AG04449 (cell line): ENCODE data around the gene KIF3C.

Experiments used
- CTCF ChIA-PET: fragments of 350-600 bp; formaldehyde crosslinking; extraction: SDS; loops from one replicate; lab custom pipeline; 2021; ENCODE audit warnings: antibody characterized with exemption; lab: Yijun Ruan, JAX
- POLR2A ChIA-PET: fragments of 400-600, 350-600 bp; formaldehyde crosslinking; extraction: SDS; loops from one replicate; lab custom pipeline; 2020; ENCODE audit warnings: antibody characterized with exemption, inconsistent platforms; lab: Yijun Ruan, JAX
- DNase-seq: peaks from one replicate; pipeline ENCODE4 v3.0.0-alpha.2; 2010; ENCODE audit warnings: low read depth, low spot score
- H3K4me3 ChIP-seq: 2 replicates; pipeline ENCODE4 v1.5.1; 2011; ENCODE audit warnings: low read depth, mild to moderate bottlenecking, control low read depth, low read length
- TF ChIP-seq, protein P1 (sequence below): IDR thresholded peaks from one replicate; pipeline ENCODE4 v1.5.1; 2011; ENCODE audit warnings: mild to moderate bottlenecking, moderate library complexity, low read length, control low read depth, inconsistent platforms; ENCODE audit not compliant: insufficient read depth; ENCODE audit errors: missing control alignments

The KIF3C gene

DNA sequence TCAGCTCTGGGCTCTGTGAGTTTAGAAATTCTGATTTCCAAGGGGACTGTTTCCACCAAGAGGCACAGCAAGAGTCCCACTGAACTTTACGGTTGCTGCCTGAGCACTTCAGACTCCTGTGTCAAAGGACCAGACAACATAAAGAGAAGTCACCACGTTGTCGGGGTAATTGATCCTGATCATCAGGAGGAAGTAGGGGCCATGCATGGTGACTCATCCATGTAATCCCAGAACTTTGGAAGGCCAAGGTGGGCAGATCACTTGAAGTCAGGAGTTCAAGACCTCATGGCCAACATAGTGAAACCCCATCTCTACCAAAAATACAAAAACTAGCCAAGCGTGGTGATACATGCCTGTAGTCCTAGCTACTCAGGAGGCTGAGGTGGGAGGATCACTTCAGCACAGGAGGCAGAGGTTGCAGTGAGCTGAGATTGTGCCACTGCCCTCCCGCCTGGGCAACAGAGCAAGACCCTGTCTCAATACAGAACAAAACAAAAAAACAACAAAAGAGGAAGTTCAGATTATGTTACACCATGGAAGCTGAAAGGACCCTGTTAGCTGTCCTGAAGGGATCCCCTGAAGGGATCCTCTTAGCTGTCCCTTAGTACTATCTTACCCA is 94.6 kb downstream of the KIF3C start:
- ChIA-PET POLR2A (interaction anchor here (1.4 kb wide), 1 partner anchor 9 kb away, joined by 5 read pairs; the partner anchor contains the start of gene ASXL2), CTCF (no interaction called here)
- TF ChIP-seq, protein P1, sequence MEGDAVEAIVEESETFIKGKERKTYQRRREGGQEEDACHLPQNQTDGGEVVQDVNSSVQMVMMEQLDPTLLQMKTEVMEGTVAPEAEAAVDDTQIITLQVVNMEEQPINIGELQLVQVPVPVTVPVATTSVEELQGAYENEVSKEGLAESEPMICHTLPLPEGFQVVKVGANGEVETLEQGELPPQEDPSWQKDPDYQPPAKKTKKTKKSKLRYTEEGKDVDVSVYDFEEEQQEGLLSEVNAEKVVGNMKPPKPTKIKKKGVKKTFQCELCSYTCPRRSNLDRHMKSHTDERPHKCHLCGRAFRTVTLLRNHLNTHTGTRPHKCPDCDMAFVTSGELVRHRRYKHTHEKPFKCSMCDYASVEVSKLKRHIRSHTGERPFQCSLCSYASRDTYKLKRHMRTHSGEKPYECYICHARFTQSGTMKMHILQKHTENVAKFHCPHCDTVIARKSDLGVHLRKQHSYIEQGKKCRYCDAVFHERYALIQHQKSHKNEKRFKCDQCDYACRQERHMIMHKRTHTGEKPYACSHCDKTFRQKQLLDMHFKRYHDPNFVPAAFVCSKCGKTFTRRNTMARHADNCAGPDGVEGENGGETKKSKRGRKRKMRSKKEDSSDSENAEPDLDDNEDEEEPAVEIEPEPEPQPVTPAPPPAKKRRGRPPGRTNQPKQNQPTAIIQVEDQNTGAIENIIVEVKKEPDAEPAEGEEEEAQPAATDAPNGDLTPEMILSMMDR, result no peak
- DNase-seq, result no peak
- no peak overlapping the region for H3K4me3 ChIP-seq

DNA sequence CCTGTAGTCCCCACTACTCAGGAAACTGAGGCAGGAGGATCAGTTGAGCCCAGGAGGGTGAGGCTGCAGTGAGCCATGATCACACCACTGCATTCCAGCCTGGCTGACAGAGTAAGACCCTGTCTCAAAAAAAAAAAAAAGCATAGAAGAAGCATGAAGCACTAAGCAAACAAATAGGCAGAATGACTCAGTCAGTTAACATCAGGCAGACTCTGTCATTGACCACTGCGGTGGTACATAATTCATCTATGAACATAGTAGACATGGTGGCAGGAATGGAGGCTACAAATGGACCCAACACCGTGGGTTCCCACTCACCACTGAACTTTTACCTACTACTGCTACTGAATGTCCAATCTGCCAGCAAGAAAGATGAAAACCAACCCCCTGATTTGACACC is 96.4 kb downstream of the KIF3C start:
- H3K4me3 ChIP-seq, result no peak overlapping the region
- peak; percentile 60 for DNase-seq
- ChIA-PET CTCF (interaction anchor here (1.2 kb wide), 1 partner anchor 65 kb away, joined by 3 read pairs; no protein-coding TSS in a partner anchor), POLR2A (interaction anchor here (0.6 kb wide), 1 partner anchor 31 kb away, joined by 3 read pairs; no protein-coding TSS in a partner anchor)
- TF ChIP-seq, protein P1, result no peak

DNA sequence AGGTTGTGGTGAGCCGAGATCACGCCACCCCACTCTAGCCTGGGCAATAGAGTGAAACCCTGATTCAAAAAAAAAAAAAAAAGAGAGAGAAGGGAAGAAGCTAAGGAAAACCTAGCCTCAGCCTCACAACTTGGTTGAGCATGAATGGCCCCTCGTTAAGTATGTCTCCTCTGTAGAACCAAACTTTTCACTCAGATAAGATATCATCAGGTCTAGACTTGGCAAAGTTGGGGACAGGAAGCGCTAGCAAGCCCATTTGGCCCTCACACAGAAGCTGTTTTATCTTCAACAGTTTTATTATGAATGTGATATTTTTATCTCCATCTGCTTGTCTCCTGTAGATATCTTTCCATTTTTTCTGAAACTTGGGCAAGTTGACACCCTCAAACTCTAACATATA is 100.5 kb downstream of the KIF3C start:
- CTCF ChIA-PET, result interaction anchor here (0.7 to 1.3 kb wide), 2 partner anchors 11 to 29 kb away, joined by 3 to 6 read pairs; no protein-coding TSS in a partner anchor

DNA sequence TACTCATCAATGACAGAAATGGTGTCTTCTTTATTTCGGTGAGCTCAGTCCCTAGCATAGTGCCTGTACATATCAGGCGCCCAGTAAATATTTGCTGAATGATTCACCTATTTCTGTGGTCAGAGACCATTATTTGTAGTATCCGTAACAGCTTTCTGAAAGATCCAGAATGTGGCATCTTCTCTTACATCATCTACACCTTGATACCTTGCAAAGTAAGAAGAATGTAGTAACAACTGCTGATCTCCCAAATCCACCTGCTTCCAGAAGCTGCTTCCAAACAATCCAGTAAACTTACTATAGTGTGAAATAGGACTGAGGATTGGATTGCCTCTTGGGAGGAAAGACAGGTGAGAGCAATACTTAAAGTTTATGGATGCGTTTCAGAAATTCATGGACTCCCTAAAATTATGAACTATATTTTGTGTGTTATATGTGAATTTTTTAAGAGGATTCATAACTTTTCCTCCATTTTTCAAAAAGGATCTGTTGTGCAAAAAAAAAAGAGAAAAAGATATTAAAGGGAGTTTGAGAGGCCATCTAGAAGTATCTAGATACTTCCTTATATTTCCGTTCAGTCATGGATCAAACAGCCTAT is 103.1 kb downstream of the KIF3C start:
- peak; percentile 21 for DNase-seq
- TF ChIP-seq, protein P1, result no peak
- peak overlapping the region; percentile 67 for H3K4me3 ChIP-seq
- ChIA-PET POLR2A (interaction anchor here (0.8 to 1.3 kb wide), 4 partner anchors 9 to 466 kb away, joined by 3 to 5 read pairs (median 4); no protein-coding TSS in a partner anchor), CTCF (interaction anchor here (0.8 to 1.7 kb wide), 5 partner anchors 22 to 305 kb away, joined by 3 to 9 read pairs (median 5); no protein-coding TSS in a partner anchor)

More for the DNA sequence above, 100.5 kb downstream of the KIF3C start:
- POLR2A ChIA-PET, result no interaction called here
- no peak overlapping the region for H3K4me3 ChIP-seq
- TF ChIP-seq, protein P1, result no peak
- no peak for DNase-seq

DNA sequence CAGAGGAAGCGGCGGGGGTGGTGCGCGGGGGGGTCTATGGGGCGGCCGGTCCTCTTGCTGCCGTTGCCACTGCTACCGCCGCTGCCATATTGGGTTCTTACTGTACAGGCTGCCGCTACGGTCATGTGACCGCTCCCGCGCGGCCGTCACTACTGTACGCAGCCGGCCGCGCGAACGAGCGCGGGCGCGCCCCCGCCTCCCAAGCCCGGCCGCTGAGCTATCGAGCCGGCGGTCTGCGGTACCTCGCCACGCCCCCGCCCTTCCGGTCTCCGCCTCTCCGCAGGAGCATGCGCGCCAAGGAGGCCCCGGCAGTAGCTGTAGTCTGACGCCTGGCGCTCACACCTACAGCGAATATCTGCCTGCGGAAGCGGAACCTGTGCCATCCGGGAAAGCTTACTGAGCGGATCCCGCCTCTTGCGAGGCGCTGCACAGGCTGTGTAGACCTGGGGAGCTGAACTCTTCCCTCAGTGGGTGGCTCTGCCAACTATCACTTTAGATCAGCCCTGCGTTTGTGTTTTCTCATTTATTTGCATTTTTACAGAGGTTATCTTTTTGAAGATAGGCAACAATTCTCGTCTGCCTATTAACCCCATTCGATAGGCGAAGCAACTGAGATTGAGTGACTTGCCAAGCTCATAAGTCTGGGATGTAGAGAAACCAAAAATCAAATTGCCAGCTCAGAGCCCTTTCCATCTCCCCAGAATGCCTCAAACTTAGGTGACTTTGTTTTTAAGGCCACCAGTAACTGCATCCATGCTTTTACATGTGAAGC is 103.8 kb downstream of the KIF3C start, which contains the start of gene ASXL2:
Gene ASXL2 (minus strand): TSS at position 127 of the 772 bp plus-strand sequence. CDS start 265 bp downstream, outside the sequence.
- CTCF ChIA-PET, result interaction anchor here (0.8 to 1.7 kb wide), 5 partner anchors 21 to 306 kb away, joined by 3 to 9 read pairs (median 5); no protein-coding TSS in a partner anchor
- H3K4me3 ChIP-seq, result peak within 1 kb of the TSS; percentile 93
- TF ChIP-seq, protein P1, result no peak
- DNase-seq, result peak; percentile 64
- POLR2A ChIA-PET, result interaction anchor here (0.6 to 1.3 kb wide), 7 partner anchors 9 to 467 kb away, joined by 3 to 5 read pairs (median 4); no protein-coding TSS in a partner anchor
